CD14-positive monocyte (primary cell): Measurements from ENCODE around the gene TTC16. TPM values are rescaled to one million over a fixed set of nuclear protein-coding genes. Genes with fewer than 3 reads are reported as not detected.

Source experiments
- DNase-seq, 3 donors: peaks; one replicate each; pipeline ENCODE4 v3.0.0-alpha.2; 2011 to 2022
- H2AFZ ChIP-seq: 2 replicates; pipeline ENCODE4 v1.6.0; 2012; ENCODE audit warnings: mild to moderate bottlenecking, low read depth, low read length, inconsistent platforms; ENCODE audit not compliant: insufficient read depth, poor library complexity, severe bottlenecking
- H3K27ac ChIP-seq, 2 donors: 1 replicate in 1 of 2; 2 replicates in 1 of 2; pipeline ENCODE4 v1.5.1; 2012 to 2013; ENCODE audit warnings: low read length in 2 of 2, control low read depth in 1 of 2, inconsistent platforms in 1 of 2, low read depth in 1 of 2, mild to moderate bottlenecking in 1 of 2
- H3K27me3 ChIP-seq, 2 donors: one replicate each; pipeline versions ENCODE4 v1.6.0 to v1.6.1; 2011 to 2013; ENCODE audit warnings: low read length in 2 of 2; ENCODE audit not compliant: control insufficient read depth in 2 of 2, insufficient read depth in 2 of 2
- H3K36me3 ChIP-seq, 2 donors: replicated peaks in 1 of 2; 1 replicate in 1 of 2; 2 replicates in 1 of 2; pipeline versions ENCODE4 v1.5.1 to v1.6.1; 2012 to 2013; ENCODE audit warnings: low read length in 2 of 2, control low read depth in 1 of 2, inconsistent platforms in 1 of 2, mild to moderate bottlenecking in 1 of 2; ENCODE audit not compliant: insufficient read depth in 2 of 2, control insufficient read depth in 1 of 2
- H3K4me1 ChIP-seq, 2 donors: 1 replicate in 1 of 2; 2 replicates in 1 of 2; pipeline versions ENCODE4 v1.5.1 to v1.6.1; 2012 to 2013; ENCODE audit warnings: low read length in 2 of 2, control low read depth in 1 of 2, inconsistent platforms in 1 of 2, mild to moderate bottlenecking in 1 of 2, moderate library complexity in 1 of 2; ENCODE audit not compliant: insufficient read depth in 2 of 2, control insufficient read depth in 1 of 2
- H3K4me2 ChIP-seq: replicated peaks from 2 replicates; pipeline ENCODE3; 2012; ENCODE audit warnings: low read length, moderate library complexity, mild to moderate bottlenecking; ENCODE audit not compliant: poor library complexity, severe bottlenecking; ENCODE audit errors: extremely low read depth
- H3K4me3 ChIP-seq, 3 experiments: fragments of 200-600 bp in 1 of 3; sonication (generic) in 1 of 3; replicated peaks in 1 of 3; 1 replicate in 2 of 3; 2 replicates in 1 of 3; pipeline ENCODE4 v1.5.1; 2011 to 2013; ENCODE audit warnings: low read length in 3 of 3, mild to moderate bottlenecking in 3 of 3, control low read depth in 2 of 3, low read depth in 2 of 3, inconsistent platforms in 1 of 3, moderate library complexity in 1 of 3
- H3K79me2 ChIP-seq: 2 replicates; pipeline ENCODE4 v1.6.0; 2012; ENCODE audit warnings: mild to moderate bottlenecking, control low read depth, inconsistent platforms, low read length, moderate library complexity; ENCODE audit not compliant: insufficient read depth
- H3K9ac ChIP-seq: 2 replicates; pipeline ENCODE4 v1.6.0; 2017; ENCODE audit warnings: low read length, mild to moderate bottlenecking; ENCODE audit not compliant: insufficient read depth, poor library complexity, severe bottlenecking
- H3K9me3 ChIP-seq, 2 donors: replicated peaks in 1 of 2; 1 replicate in 1 of 2; 2 replicates in 1 of 2; pipeline versions ENCODE4 v1.5.1 to v1.6.1; 2012 to 2013; ENCODE audit warnings: low read length in 2 of 2, control low read depth in 1 of 2; ENCODE audit not compliant: control insufficient read depth in 1 of 2, insufficient read depth in 1 of 2
- H4K20me1 ChIP-seq: 2 replicates; pipeline ENCODE4 v1.6.0; 2012; ENCODE audit warnings: mild to moderate bottlenecking, low read length, control low read depth, moderate library complexity; ENCODE audit not compliant: insufficient read depth
- H3K27ac Mint-ChIP-seq, 7 donors: one replicate each; pipeline ENCODE4 v1.8.0; 2020; ENCODE audit warnings: mild to moderate bottlenecking in 7 of 7, mixed read lengths in 7 of 7, moderate library complexity in 6 of 7, inconsistent platforms in 2 of 7
- H3K27me3 Mint-ChIP-seq, 3 donors: one replicate each; pipeline ENCODE4 v1.8.0; 2021 to 2022; ENCODE audit warnings: low read depth in 3 of 3, mild to moderate bottlenecking in 3 of 3, mixed read lengths in 3 of 3, moderate library complexity in 3 of 3, inconsistent platforms in 1 of 3
- H3K36me3 Mint-ChIP-seq, 2 donors: one replicate each; pipeline ENCODE4 v1.8.0; 2020; ENCODE audit warnings: mixed read lengths in 2 of 2, inconsistent platforms in 1 of 2, mild to moderate bottlenecking in 1 of 2
- H3K4me1 Mint-ChIP-seq: one replicate; pipeline ENCODE4 v1.8.0; 2020; ENCODE audit warnings: mild to moderate bottlenecking, mixed read lengths
- H3K4me3 Mint-ChIP-seq, 2 donors: one replicate each; pipeline ENCODE4 v1.8.0; 2020; ENCODE audit warnings: mild to moderate bottlenecking in 2 of 2, mixed read lengths in 2 of 2, moderate library complexity in 1 of 2
- H3K9me3 Mint-ChIP-seq, 7 donors: one replicate each; pipeline ENCODE4 v1.8.0; 2020 to 2022; ENCODE audit warnings: mixed read lengths in 7 of 7, mild to moderate bottlenecking in 6 of 7, moderate library complexity in 6 of 7, inconsistent platforms in 2 of 7
- WGBS: methylation state at CpG from one replicate; pipeline ENCODE4 v1.1.5; 2013; ENCODE audit warnings: missing lambda C conversion rate; ENCODE audit not compliant: insufficient coverage; 5-methylcytosine and 5-hydroxymethylcytosine counted together
- intact Hi-C, 2 donors: fragments of 100-400 bp; cut with micrococcal nuclease; formaldehyde crosslinking; loops; one replicate each; pipeline versions ENCODE4 v1.15.0 to v1.15.1; 2023
- polyA plus RNA-seq, 3 donors: library from polyadenylated mRNA; depleted of rRNA in 1 of 3; unstranded in 2 of 3; stranded (reverse) in 1 of 3; fragments of 300-500 nt in 2 of 3; fragments of >200 nt in 1 of 3; fragmentation: Illumina TruSeq in 2 of 3; gene quantifications; 1 replicate in 2 of 3; 2 replicates in 1 of 3; pipeline ENCODE4 v1.2.3, GENCODE V29; 2012 to 2021
- TF ChIP-seq, protein P1 (sequence below): fragments of 200-600 bp; IDR thresholded peaks from one replicate; pipeline ENCODE4 v1.8.0; 2022; ENCODE audit warnings: antibody characterized with exemption, mild to moderate bottlenecking

Gene TTC16
- polyA plus RNA-seq, 3 donors, result 0.04 TPM; not detected in 2

DNA sequence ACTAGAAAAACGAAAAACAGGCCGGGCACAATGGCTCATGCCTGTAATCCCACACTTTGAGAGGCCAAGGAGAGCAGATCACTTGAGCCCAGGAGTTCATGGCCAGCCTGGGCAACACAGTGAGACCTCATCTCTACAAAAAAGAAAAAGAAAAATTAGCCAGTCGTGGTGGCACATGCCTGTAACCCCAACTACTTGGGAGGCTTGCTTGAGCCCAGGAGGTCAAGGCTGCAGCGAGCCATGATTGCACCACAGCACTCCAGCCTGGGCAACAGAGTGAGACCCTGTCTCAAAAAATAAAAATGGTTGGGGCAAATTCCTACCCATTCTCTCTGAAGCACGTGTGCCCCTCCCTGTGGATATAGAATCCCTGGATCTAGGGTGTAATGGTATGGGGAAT is 17.5 kb upstream of the TTC16 start:
- 92% methylated on average over 2 of the region's 5 CpGs for WGBS
- DNase-seq, result no peak
- Histone ChIP-seq H3K36me3 (no peaks in the 10 kb centered on the region), H3K4me2 (no peak overlapping the region), H3K79me2 (no peaks in the 10 kb centered on the region), H2AFZ (no peak overlapping the region), H3K4me3 (no peak overlapping the region), H3K9me3 (no peaks in the 10 kb centered on the region), H3K27ac (no peak overlapping the region), H3K4me1 (peaks cover 7 to 8% of the 10 kb centered on the region in 2 donors), H3K27me3 (no peaks in the 10 kb centered on the region), H3K9ac (no peak overlapping the region), H4K20me1 (no peaks in the 10 kb centered on the region)
- no peak overlapping the region for H3K4me3 Mint-ChIP-seq
- peaks cover 0 to 5% (median 2%) of the 10 kb centered on the region in 7 donors for H3K9me3 Mint-ChIP-seq
- peak overlapping the region in 1 of 7 donors; percentile 83 for H3K27ac Mint-ChIP-seq
- no peaks in the 10 kb centered on the region for H3K36me3 Mint-ChIP-seq
- peaks cover 16% of the 10 kb centered on the region for H3K4me1 Mint-ChIP-seq
- intact Hi-C loops, result loop anchor here in 1 of 2 donors (10.0 kb wide), 1 partner anchor 94 kb away; no protein-coding TSS in a partner anchor
- TF ChIP-seq, protein P1, sequence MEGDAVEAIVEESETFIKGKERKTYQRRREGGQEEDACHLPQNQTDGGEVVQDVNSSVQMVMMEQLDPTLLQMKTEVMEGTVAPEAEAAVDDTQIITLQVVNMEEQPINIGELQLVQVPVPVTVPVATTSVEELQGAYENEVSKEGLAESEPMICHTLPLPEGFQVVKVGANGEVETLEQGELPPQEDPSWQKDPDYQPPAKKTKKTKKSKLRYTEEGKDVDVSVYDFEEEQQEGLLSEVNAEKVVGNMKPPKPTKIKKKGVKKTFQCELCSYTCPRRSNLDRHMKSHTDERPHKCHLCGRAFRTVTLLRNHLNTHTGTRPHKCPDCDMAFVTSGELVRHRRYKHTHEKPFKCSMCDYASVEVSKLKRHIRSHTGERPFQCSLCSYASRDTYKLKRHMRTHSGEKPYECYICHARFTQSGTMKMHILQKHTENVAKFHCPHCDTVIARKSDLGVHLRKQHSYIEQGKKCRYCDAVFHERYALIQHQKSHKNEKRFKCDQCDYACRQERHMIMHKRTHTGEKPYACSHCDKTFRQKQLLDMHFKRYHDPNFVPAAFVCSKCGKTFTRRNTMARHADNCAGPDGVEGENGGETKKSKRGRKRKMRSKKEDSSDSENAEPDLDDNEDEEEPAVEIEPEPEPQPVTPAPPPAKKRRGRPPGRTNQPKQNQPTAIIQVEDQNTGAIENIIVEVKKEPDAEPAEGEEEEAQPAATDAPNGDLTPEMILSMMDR, result no peak
- H3K27me3 Mint-ChIP-seq, result peaks cover 0 to 6% (median 1%) of the 10 kb centered on the region in 3 donors

- Mint-ChIP-seq H3K27ac (peak overlapping the region; percentile 83 to 93 (median 91)), H3K36me3 (no peaks in the 10 kb centered on the region), H3K4me1 (peaks cover 16% of the 10 kb centered on the region), H3K4me3 (peak overlapping the region; percentile 10 to 60), H3K27me3 (peaks cover under 1 to 6% (median 3%) of the 10 kb centered on the region in 3 donors), H3K9me3 (peaks cover 0 to 5% (median 2%) of the 10 kb centered on the region in 7 donors)
- intact Hi-C loops, result loop anchor here in 1 of 2 donors (10.0 kb wide), 1 partner anchor 94 kb away; no protein-coding TSS in a partner anchor
- Histone ChIP-seq H3K4me2 (peak overlapping the region; percentile 48), H4K20me1 (no peaks in the 10 kb centered on the region), H3K4me3 (peak overlapping the region in 1 of 3 experiments; percentile 27), H3K36me3 (no peaks in the 10 kb centered on the region), H3K79me2 (no peaks in the 10 kb centered on the region), H3K9ac (peak overlapping the region; percentile 30), H3K4me1 (peaks cover 7 to 8% of the 10 kb centered on the region in 2 donors), H3K27ac (peak overlapping the region; percentile 71 to 82), H3K9me3 (no peaks in the 10 kb centered on the region), H3K27me3 (no peaks in the 10 kb centered on the region), H2AFZ (peak overlapping the region; percentile 77)
- TF ChIP-seq, protein P1, result peak; percentile 52
- DNase-seq, result peak; percentile 98 to 99 (median 98)
- WGBS, result 11% methylated on average over 39 of the region's 41 CpGs
These were observed 16.8 kb upstream of the TTC16 start for GRCh38 chr9:127698985-127699670.
